Activated T-helper 1 cell treated with anti-CD3 and anti-CD28 coated beads, Interleukin-12 subunit alpha, Interleukin-12 subunit beta, Interleukin-2, Interleukin-4 antibody, amounts not matched to agents 30 ng/mL and 10 ng/mL and 1 ng/mL, durations not matched to agents 14 hours and 24 hours and 36 hours (primary cell): ENCODE measurements around the gene ARPP21. TPM values are rescaled to one million over a fixed set of nuclear protein-coding genes. Genes with fewer than 3 reads are reported as not detected.

Source experiments
- DNase-seq: peaks from one replicate; pipeline ENCODE4 v3.0.0; 2021; ENCODE audit warnings: low spot score
- H3K27ac Mint-ChIP-seq: one replicate; pipeline ENCODE4 v1.8.0; 2021; ENCODE audit warnings: mild to moderate bottlenecking, mixed read lengths
- H3K27me3 Mint-ChIP-seq: one replicate; pipeline ENCODE4 v1.8.0; 2022; ENCODE audit warnings: mild to moderate bottlenecking, moderate library complexity, mixed read lengths; ENCODE audit not compliant: insufficient read depth
- H3K36me3 Mint-ChIP-seq: one replicate; pipeline ENCODE4 v1.8.0; 2021; ENCODE audit warnings: low read depth, mixed read lengths
- H3K4me1 Mint-ChIP-seq: one replicate; pipeline ENCODE4 v1.8.0; 2021; ENCODE audit warnings: low read depth, mixed read lengths
- H3K4me3 Mint-ChIP-seq: one replicate; pipeline ENCODE4 v1.8.0; 2021; ENCODE audit warnings: mild to moderate bottlenecking, moderate library complexity, mixed read lengths
- H3K9me3 Mint-ChIP-seq: one replicate; pipeline ENCODE4 v1.8.0; 2021; ENCODE audit warnings: mixed read lengths
- intact Hi-C: fragments of 100-400 bp; cut with micrococcal nuclease; formaldehyde crosslinking; loops from one replicate; pipeline ENCODE4 v1.15.1; 2024
- total RNA-seq: library from RNA; stranded (reverse); gene quantifications from 2 replicates; pipeline ENCODE4 v1.2.3, GENCODE V29; 2022

The ARPP21 gene
- total RNA-seq, 1 donor from 2014 or later = not detected

- no peaks in the 10 kb centered on the region for H3K36me3 Mint-ChIP-seq
- intact Hi-C loops = no loop called here
- H3K9me3 Mint-ChIP-seq = no peaks in the 10 kb centered on the region
- H3K27me3 Mint-ChIP-seq = no peaks in the 10 kb centered on the region
- H3K27ac Mint-ChIP-seq = no peak overlapping the region
- no peaks in the 10 kb centered on the region for H3K4me1 Mint-ChIP-seq
- no peak for DNase-seq
- H3K4me3 Mint-ChIP-seq = no peak overlapping the region
These were observed 68.6 kb downstream of the ARPP21 start for GRCh38 chr3:35707904-35708303.

GRCh38 chr3:35708394-35709271 is 69.3 kb downstream of the ARPP21 start:
- intact Hi-C loops = no loop called here
- Mint-ChIP-seq H3K9me3 (no peaks in the 10 kb centered on the region), H3K36me3 (no peaks in the 10 kb centered on the region), H3K4me3 (no peak overlapping the region), H3K27ac (no peak overlapping the region), H3K4me1 (no peaks in the 10 kb centered on the region), H3K27me3 (no peaks in the 10 kb centered on the region)
- DNase-seq = no peak

- intact Hi-C loops = no loop called here
- Mint-ChIP-seq H3K4me3 (no peak overlapping the region), H3K27me3 (no peaks in the 10 kb centered on the region)
These were observed 70.4 kb downstream of the ARPP21 start for GRCh38 chr3:35709691-35710090.

GRCh38 chr3:35710554-35710953 is 71.2 kb downstream of the ARPP21 start:
- Mint-ChIP-seq H3K27me3 (no peaks in the 10 kb centered on the region), H3K9me3 (no peaks in the 10 kb centered on the region), H3K27ac (no peak overlapping the region), H3K4me1 (no peaks in the 10 kb centered on the region), H3K4me3 (no peak overlapping the region), H3K36me3 (no peaks in the 10 kb centered on the region)
- intact Hi-C loops = no loop called here
- DNase-seq = no peak

More at GRCh38 chr3:35709691-35710090, 70.4 kb downstream of the ARPP21 start:
- no peaks in the 10 kb centered on the region for H3K9me3 Mint-ChIP-seq
- DNase-seq = no peak
- H3K36me3 Mint-ChIP-seq = no peaks in the 10 kb centered on the region
- no peaks in the 10 kb centered on the region for H3K4me1 Mint-ChIP-seq
- no peak overlapping the region for H3K27ac Mint-ChIP-seq

- DNase-seq = no peak
- Mint-ChIP-seq H3K27me3 (no peaks in the 10 kb centered on the region), H3K4me1 (no peaks in the 10 kb centered on the region), H3K27ac (no peak overlapping the region), H3K4me3 (no peak overlapping the region), H3K9me3 (no peaks in the 10 kb centered on the region), H3K36me3 (no peaks in the 10 kb centered on the region)
- intact Hi-C loops = no loop called here
These were observed 79.6 kb downstream of the ARPP21 start for GRCh38 chr3:35718921-35719320.

- Mint-ChIP-seq H3K36me3 (no peaks in the 10 kb centered on the region), H3K4me3 (no peak overlapping the region), H3K27ac (no peak overlapping the region), H3K9me3 (no peaks in the 10 kb centered on the region), H3K4me1 (no peaks in the 10 kb centered on the region), H3K27me3 (no peaks in the 10 kb centered on the region)
- no peak for DNase-seq
- intact Hi-C loops = no loop called here
These were observed 82.3 kb downstream of the ARPP21 start for GRCh38 chr3:35721628-35722027.

GRCh38 chr3:35722902-35723301 is 83.6 kb downstream of the ARPP21 start:
- intact Hi-C loops = no loop called here
- no peaks in the 10 kb centered on the region for H3K9me3 Mint-ChIP-seq
- H3K4me1 Mint-ChIP-seq = no peaks in the 10 kb centered on the region
- no peaks in the 10 kb centered on the region for H3K36me3 Mint-ChIP-seq
- no peak overlapping the region for H3K4me3 Mint-ChIP-seq
- no peaks in the 10 kb centered on the region for H3K27me3 Mint-ChIP-seq
- DNase-seq = no peak
- H3K27ac Mint-ChIP-seq = no peak overlapping the region

GRCh38 chr3:35723480-35724097 is 84.3 kb downstream of the ARPP21 start:
- Mint-ChIP-seq H3K27ac (no peak overlapping the region), H3K4me1 (no peaks in the 10 kb centered on the region), H3K9me3 (no peaks in the 10 kb centered on the region), H3K36me3 (no peaks in the 10 kb centered on the region), H3K27me3 (no peaks in the 10 kb centered on the region), H3K4me3 (no peak overlapping the region)
- intact Hi-C loops = no loop called here
- no peak for DNase-seq

GRCh38 chr3:35724106-35724505 is 84.8 kb downstream of the ARPP21 start:
- intact Hi-C loops = no loop called here
- Mint-ChIP-seq H3K4me1 (no peaks in the 10 kb centered on the region), H3K4me3 (no peak overlapping the region), H3K9me3 (no peaks in the 10 kb centered on the region), H3K36me3 (no peaks in the 10 kb centered on the region), H3K27me3 (no peaks in the 10 kb centered on the region), H3K27ac (no peak overlapping the region)
- DNase-seq = no peak

- Mint-ChIP-seq H3K4me1 (no peaks in the 10 kb centered on the region), H3K27me3 (no peaks in the 10 kb centered on the region), H3K36me3 (no peaks in the 10 kb centered on the region), H3K27ac (no peak overlapping the region), H3K4me3 (no peak overlapping the region), H3K9me3 (no peaks in the 10 kb centered on the region)
- intact Hi-C loops = no loop called here
- DNase-seq = no peak
These were observed 87.9 kb downstream of the ARPP21 start for GRCh38 chr3:35727179-35727578.

GRCh38 chr3:35733341-35733740 is 94.0 kb downstream of the ARPP21 start:
- Mint-ChIP-seq H3K4me3 (no peak overlapping the region), H3K27ac (no peak overlapping the region), H3K27me3 (no peaks in the 10 kb centered on the region), H3K36me3 (no peaks in the 10 kb centered on the region), H3K4me1 (no peaks in the 10 kb centered on the region), H3K9me3 (no peaks in the 10 kb centered on the region)
- intact Hi-C loops = no loop called here
- DNase-seq = no peak

- intact Hi-C loops = no loop called here
- no peak overlapping the region for H3K4me3 Mint-ChIP-seq
- H3K9me3 Mint-ChIP-seq = no peaks in the 10 kb centered on the region
- H3K27me3 Mint-ChIP-seq = no peaks in the 10 kb centered on the region
- H3K36me3 Mint-ChIP-seq = no peaks in the 10 kb centered on the region
- DNase-seq = no peak
- no peaks in the 10 kb centered on the region for H3K4me1 Mint-ChIP-seq
- H3K27ac Mint-ChIP-seq = no peak overlapping the region
These were observed 94.5 kb downstream of the ARPP21 start for GRCh38 chr3:35733864-35734263.

GRCh38 chr3:35737080-35737479 is 97.8 kb downstream of the ARPP21 start:
- Mint-ChIP-seq H3K27ac (no peak overlapping the region), H3K27me3 (no peaks in the 10 kb centered on the region), H3K36me3 (no peaks in the 10 kb centered on the region), H3K4me1 (no peaks in the 10 kb centered on the region), H3K4me3 (no peak overlapping the region), H3K9me3 (no peaks in the 10 kb centered on the region)
- intact Hi-C loops = no loop called here
- DNase-seq = no peak
